ENCODE data around the gene SPATA19.

Gene SPATA19

DNA sequence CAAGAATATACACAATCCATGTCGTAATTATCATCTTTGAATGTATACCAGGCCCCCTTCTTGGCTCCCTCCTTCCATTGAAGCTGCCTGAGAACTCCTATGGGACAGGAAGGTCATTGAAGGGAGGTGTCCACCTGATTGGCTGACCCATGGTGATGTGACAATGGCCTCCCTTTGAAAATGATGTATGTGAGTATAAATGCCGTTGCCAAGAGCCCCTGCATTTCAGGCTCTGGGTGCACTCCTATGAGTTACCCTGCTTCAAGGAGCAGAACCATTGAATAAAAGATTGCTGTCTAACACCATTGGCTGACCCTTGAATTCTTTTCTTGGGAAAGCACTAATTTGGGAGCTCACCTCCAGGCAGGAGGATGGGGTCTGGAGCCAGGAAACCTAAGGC lies at the start of gene SPATA19:
Gene SPATA19, minus strand, starts transcription at position 101 of the 400 bp plus-strand sequence. Its CDS starts 67 bp downstream, at position 34.
- DNase-seq, result no peak

GRCh38 chr11:133895061-133895479 lies 49.8 kb upstream of the SPATA19 start:
- no peak for DNase-seq

GRCh38 chr11:133893381-133893780 lies 48.1 kb upstream of the SPATA19 start:
- DNase-seq, result no peak

DNA sequence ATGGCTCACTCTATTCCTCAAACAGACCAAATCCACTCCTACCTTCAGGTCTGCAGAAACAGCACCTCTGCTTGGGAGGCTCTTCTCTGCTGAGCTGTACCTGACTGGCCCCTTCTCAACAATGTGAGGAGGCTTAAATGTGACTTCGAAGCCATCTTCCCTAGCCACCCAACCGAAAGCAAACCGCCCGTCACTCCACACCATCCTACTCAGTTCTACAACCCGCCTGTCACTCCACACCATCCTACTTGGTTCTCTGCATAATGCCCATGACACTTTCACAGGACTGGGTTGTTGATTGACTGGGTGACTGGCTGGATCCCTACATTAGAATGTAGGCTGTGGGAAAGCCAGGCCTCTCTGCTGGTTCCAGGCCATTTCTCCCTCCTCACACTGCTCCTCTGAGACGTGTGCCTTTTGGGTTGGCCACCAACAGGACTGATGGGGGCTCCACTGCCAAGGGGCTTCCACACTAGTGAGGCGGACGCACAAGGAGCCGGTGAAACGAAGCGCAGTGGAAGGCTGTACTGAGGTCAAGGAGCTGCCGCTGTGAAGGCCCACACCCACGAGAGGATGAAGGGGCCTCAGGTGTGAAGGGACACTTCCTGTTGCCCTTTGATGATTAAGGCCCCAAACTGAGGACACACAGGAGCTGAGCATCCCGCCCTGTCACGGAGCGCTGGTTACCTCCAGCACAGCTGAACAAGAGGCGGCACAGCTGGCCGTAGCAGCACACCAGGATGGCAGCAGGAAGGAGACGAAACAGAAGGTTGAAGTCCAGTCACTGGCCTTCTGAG lies 47.5 kb upstream of the SPATA19 start:
- DNase-seq, result no peak

GRCh38 chr11:133892126-133892525 lies 46.8 kb upstream of the SPATA19 start:
- DNase-seq, result no peak

DNA sequence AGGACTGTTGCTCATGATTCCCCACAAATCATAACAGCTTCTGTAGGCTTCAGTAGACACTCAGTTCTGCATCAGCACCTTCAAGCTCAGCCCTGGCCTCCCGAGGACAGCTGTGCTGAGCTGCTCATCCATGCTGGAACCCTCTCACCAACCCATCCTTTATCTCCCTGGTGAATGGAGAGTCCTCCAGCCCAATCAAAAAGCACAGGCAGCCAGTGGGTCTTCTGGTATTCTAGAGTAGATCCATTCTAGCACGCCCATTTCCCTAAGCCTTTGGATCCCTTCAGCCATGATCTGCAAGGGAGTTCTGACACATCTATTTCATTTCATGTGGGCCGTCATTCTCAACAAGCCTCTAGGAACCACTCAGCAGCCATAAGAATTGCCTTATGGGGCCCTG lies 44.6 kb upstream of the SPATA19 start:
- DNase-seq, result no peak

DNA sequence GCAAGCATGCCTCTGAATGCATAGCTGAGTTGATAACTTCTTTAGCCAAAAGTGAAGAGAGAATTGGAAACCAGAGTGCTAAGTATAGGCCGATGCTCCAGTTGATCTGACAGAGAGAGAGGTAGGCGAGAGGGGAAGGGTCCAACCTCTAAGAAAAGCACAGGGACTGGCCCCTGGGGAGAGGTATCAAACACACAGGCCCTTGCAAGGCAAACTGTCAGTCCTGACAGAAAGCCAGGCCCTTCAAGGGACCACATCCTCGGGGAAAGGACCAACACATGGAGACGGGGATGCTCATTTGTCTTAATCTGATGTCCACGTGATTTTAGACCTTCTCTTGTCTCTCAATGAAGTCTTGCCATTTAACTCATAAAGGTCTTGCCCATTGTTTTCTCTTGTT lies 43.9 kb upstream of the SPATA19 start:
- DNase-seq, result no peak

- DNase-seq, result no peak
Observed at GRCh38 chr11:133887692-133888332, 42.5 kb upstream of the SPATA19 start.

DNA sequence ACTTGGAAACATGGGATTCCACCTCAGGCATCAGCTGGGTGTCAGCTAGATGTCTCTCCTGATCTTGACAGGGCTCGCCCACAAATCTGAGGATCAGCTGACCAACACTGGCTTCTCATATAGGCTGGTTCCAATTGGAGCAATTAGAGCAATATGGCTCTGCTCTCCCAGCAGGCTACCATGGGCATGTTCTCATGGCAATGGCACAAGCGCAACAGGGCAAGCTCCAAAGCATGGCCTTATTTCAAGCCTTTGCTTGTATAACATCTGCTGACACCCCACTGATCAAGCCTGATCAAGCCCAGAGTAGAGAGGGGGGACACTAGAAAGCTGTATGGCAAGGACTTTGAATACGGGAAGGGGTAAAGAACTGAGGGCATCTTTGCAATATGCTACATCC lies 40.7 kb upstream of the SPATA19 start:
- DNase-seq, result no peak

- no peak for DNase-seq
Observed at GRCh38 chr11:133872160-133872559, 26.8 kb upstream of the SPATA19 start.

DNA sequence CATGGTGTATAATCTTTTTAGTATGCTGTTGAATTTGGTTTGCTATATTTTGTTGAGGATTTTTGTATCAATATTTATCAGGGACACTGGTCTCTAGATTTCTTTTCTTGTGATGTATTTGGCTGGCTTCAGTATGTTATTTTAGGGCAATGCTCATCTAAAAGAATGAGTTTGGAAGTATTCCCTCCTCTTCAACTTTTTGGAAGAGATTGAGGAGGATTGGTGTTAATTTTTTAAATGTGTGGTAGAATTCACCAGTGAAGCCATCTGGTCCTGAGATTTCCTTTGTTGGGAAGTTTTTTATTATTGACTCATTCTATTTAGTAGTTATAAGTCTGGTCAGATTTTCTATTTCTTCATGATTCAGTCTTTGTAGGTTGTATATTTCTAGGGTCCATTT lies 22.1 kb upstream of the SPATA19 start:
- DNase-seq, result no peak

- no peak for DNase-seq
Observed at GRCh38 chr11:133865466-133865865, 20.2 kb upstream of the SPATA19 start.

GRCh38 chr11:133864756-133865155 lies 19.4 kb upstream of the SPATA19 start:
- DNase-seq, result no peak

DNA sequence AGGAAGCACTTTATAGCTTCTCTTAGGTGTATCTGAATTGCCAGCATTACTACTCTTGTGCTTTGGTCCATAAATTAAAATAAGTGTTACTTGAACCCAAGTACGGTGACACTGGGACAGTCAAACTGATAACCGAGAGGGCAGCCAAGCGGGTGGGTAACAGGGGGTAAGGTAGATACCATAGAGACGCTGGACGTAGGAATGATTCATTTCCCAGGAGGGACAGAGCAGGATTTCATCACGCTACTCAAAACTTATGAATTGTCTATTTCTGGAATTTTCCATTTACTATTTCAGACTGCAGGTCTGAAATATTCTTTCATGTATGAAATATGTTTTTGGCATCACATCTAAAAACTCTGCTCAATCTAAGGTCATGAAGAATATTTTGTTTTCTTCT lies 14.8 kb upstream of the SPATA19 start:
- DNase-seq, result no peak

- peak in 4 of 58 donors; percentile 27 to 64 (median 36) for DNase-seq
Observed at GRCh38 chr11:133854330-133854960, 9.1 kb upstream of the SPATA19 start.

GRCh38 chr11:133844217-133844616 lies 1.1 kb downstream of the SPATA19 start:
- DNase-seq, result no peak

- DNase-seq, result no peak
Observed at GRCh38 chr11:133843454-133843987, 1.8 kb downstream of the SPATA19 start.

DNA sequence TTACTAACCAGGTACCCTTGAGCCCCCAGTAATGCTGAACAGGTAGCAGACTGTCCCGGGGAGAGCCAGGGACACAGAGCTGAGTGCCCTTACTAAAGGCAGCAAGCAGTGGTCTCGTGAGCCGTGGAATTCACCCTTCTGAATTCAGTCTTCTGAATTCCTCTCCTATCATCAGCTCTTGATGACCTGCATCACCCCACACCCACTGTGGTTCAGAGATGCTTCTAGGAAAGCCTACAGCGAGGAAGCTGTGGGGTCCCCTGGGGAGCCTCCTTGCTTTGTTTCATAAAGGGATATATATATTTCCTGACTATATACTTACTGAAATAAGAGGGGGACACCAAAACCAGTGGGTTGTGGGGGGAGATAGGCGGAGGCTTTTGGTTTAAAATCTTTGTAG lies 2.6 kb downstream of the SPATA19 start:
- DNase-seq, result no peak

GRCh38 chr11:133842053-133842452 lies 3.3 kb downstream of the SPATA19 start:
- DNase-seq, result no peak

- no peak for DNase-seq
Observed at GRCh38 chr11:133841279-133842043, 3.9 kb downstream of the SPATA19 start.

- no peak for DNase-seq
Observed at GRCh38 chr11:133840479-133840941, 4.8 kb downstream of the SPATA19 start.
